Lower leg skin (tissue), 3 donors: ENCODE results near the gene KLF6.

Source experiments
- CTCF ChIP-seq, 3 donors: fragments of 450-650 bp; IDR thresholded peaks; one replicate each; pipeline ENCODE4 v1.5.1; 2016; ENCODE audit warnings: antibody characterized with exemption in 3 of 3, mild to moderate bottlenecking in 3 of 3, moderate library complexity in 2 of 3
- POLR2A ChIP-seq, 2 donors: fragments of 450-650 bp; IDR thresholded peaks; one replicate each; pipeline ENCODE4 v1.6.1; 2016 to 2017; ENCODE audit warnings: antibody characterized with exemption in 2 of 2, mild to moderate bottlenecking in 1 of 2, moderate library complexity in 1 of 2

- no peak for TF ChIP-seq CTCF (IDR thresholded peaks at IDR 0.05)
- no peak for TF ChIP-seq POLR2A (IDR thresholded peaks at IDR 0.05)
Measured at GRCh38 chr10:3745521-3745920, 39.5 kb downstream of the KLF6 start.
